GM23248 (cell line): ENCODE results near the gene VGLL3. TPM values are rescaled to one million over a fixed set of nuclear protein-coding genes. Genes with fewer than 3 reads are reported as not detected.
"Not testable (repeated sequence)": the region's sequence is repeated elsewhere in the genome, so short reads cannot be mapped to it uniquely, and the experiment has no call there.

Experiments used
- DNase-seq: peaks from one replicate; pipeline ENCODE4 v3.0.0-alpha.2; 2015
- H2AFZ ChIP-seq: fragments of 200-600 bp; sonication (generic); 2 replicates; pipeline ENCODE4 v1.6.1; 2016; ENCODE audit warnings: antibody characterized with exemption
- H3F3A ChIP-seq: fragments of 200-600 bp; sonication (generic); 2 replicates; pipeline ENCODE4 v1.6.1; 2016; ENCODE audit warnings: mild to moderate bottlenecking, antibody characterized with exemption, mixed run types; ENCODE audit not compliant: insufficient read depth
- H3K27ac ChIP-seq: fragments of 200-600 bp; sonication (generic); 2 replicates; pipeline ENCODE4 v1.5.1; 2016; ENCODE audit warnings: mild to moderate bottlenecking
- H3K27me3 ChIP-seq: fragments of 200-600 bp; sonication (generic); replicated peaks from 2 replicates; pipeline ENCODE4 v1.6.1; 2016; ENCODE audit warnings: mild to moderate bottlenecking; ENCODE audit not compliant: insufficient read depth
- H3K36me3 ChIP-seq: fragments of 200-600 bp; sonication (generic); 2 replicates; pipeline ENCODE4 v1.6.1; 2016; ENCODE audit warnings: low read depth, mild to moderate bottlenecking
- H3K4me1 ChIP-seq: fragments of 200-600 bp; sonication (generic); 2 replicates; pipeline ENCODE4 v1.6.1; 2016; ENCODE audit warnings: mild to moderate bottlenecking; ENCODE audit not compliant: insufficient read depth
- H3K4me2 ChIP-seq: fragments of 200-600 bp; sonication (generic); one replicate; pipeline ENCODE4 v1.6.1; 2016; ENCODE audit warnings: mild to moderate bottlenecking; ENCODE audit not compliant: unreplicated experiment
- H3K4me3 ChIP-seq: fragments of 200-600 bp; sonication (generic); 2 replicates; pipeline ENCODE4 v1.5.1; 2016; ENCODE audit warnings: mild to moderate bottlenecking
- H3K79me2 ChIP-seq: fragments of 200-600 bp; sonication (generic); 2 replicates; pipeline ENCODE4 v1.6.1; 2016; ENCODE audit warnings: mild to moderate bottlenecking; ENCODE audit not compliant: insufficient read depth
- H3K9ac ChIP-seq: fragments of 200-600 bp; sonication (generic); 2 replicates; pipeline ENCODE4 v1.6.1; 2016; ENCODE audit warnings: mild to moderate bottlenecking
- H3K9me2 ChIP-seq: fragments of 200-600 bp; sonication (generic); 2 replicates; pipeline ENCODE4 v1.6.1; 2016; ENCODE audit warnings: mixed run types, mild to moderate bottlenecking, moderate library complexity; ENCODE audit not compliant: insufficient read depth
- H3K9me3 ChIP-seq: fragments of 200-600 bp; sonication (generic); one replicate; pipeline ENCODE4 v1.6.1; 2017; ENCODE audit warnings: low read depth
- H4K20me1 ChIP-seq: fragments of 200-600 bp; sonication (generic); 2 replicates; pipeline ENCODE4 v1.6.0; 2016; ENCODE audit not compliant: insufficient read depth
- EZH2 ChIP-seq: fragments of 200-600 bp; sonication (generic); IDR thresholded peaks from 2 replicates; pipeline ENCODE4 v1.6.1; 2018; ENCODE audit warnings: antibody characterized with exemption, mild to moderate bottlenecking; ENCODE audit not compliant: insufficient read depth, poor library complexity, severe bottlenecking
- EZH2phosphoT487 ChIP-seq: fragments of 200-600 bp; sonication (generic); IDR thresholded peaks from 2 replicates; pipeline ENCODE4 v1.6.1; 2018; ENCODE audit warnings: antibody characterized with exemption, moderate library complexity, mild to moderate bottlenecking, low read depth; ENCODE audit not compliant: insufficient read depth
- WGBS, 2 experiments: methylation state at CpG; one replicate each; pipeline ENCODE4 v1.1.6; 2015 to 2017; ENCODE audit warnings: low lambda C conversion rate in 2 of 2, low coverage in 1 of 2; ENCODE audit errors: missing lambda C conversion rate in 2 of 2; 5-methylcytosine and 5-hydroxymethylcytosine counted together
- in situ Hi-C: fragments of 300-500 bp; cut with MboI; formaldehyde crosslinking; loops from 2 replicates; pipeline ENCODE4 v1.15.0; 2020
- polyA plus RNA-seq: library from polyadenylated mRNA; unstranded; fragments of >200 nt; fragmentation: Nextera tagmentation; extraction: Ambion mirVana; gene quantifications from 2 replicates; pipeline ENCODE4 v1.2.1, GENCODE V29; 2016
- total RNA-seq: library from RNA; depleted of rRNA; stranded (reverse); fragments of >200 nt; shearing (Covaris generic); gene quantifications from 2 replicates; pipeline ENCODE4 v1.2.3, GENCODE V29; 2014

VGLL3 gene
- total and polyA plus RNA-seq, 2 experiments from 2014 or later, result 85.4 to 213 TPM

DNA sequence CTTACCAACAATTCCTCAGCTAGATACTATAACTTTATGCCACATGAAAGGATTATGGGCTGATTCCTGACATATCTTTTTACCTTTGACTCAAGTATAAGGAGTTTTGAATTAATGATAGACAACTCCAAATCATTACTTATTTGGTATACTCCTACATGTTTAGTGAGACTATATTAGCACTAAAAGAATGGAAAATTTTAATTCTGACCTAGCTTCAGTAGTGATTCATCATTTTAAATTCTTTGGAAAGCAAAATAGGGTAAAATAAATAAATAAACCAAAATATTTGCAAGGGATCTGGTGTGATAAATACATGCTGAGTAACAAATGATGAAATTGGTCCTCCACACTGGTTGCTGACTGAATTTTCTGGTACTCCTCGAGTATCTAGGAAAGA, 42.3 kb upstream of the VGLL3 start:
- in situ Hi-C loops, result no loop called here
- TF ChIP-seq EZH2 (no peak), EZH2phosphoT487 (no peak)
- H3K27ac ChIP-seq, result no peak overlapping the region
- no peaks in the 10 kb centered on the region for H4K20me1 ChIP-seq
- H3K36me3 ChIP-seq, result no peaks in the 10 kb centered on the region
- H3K4me1 ChIP-seq, result no peaks in the 10 kb centered on the region
- no peak overlapping the region for H3K4me2 ChIP-seq
- H3F3A ChIP-seq, result no peaks in the 10 kb centered on the region
- no peaks in the 10 kb centered on the region for H3K27me3 ChIP-seq
- H3K79me2 ChIP-seq, result no peaks in the 10 kb centered on the region
- WGBS, 2 experiments, result 26 to 30% methylated on average over 1 of the region's 1 CpG
- no peak overlapping the region for H2AFZ ChIP-seq
- H3K9ac ChIP-seq, result no peak overlapping the region
- no peaks in the 10 kb centered on the region for H3K9me2 ChIP-seq
- DNase-seq, result peak; percentile 12
- no peaks in the 10 kb centered on the region for H3K9me3 ChIP-seq
- H3K4me3 ChIP-seq, result no peak overlapping the region

DNA sequence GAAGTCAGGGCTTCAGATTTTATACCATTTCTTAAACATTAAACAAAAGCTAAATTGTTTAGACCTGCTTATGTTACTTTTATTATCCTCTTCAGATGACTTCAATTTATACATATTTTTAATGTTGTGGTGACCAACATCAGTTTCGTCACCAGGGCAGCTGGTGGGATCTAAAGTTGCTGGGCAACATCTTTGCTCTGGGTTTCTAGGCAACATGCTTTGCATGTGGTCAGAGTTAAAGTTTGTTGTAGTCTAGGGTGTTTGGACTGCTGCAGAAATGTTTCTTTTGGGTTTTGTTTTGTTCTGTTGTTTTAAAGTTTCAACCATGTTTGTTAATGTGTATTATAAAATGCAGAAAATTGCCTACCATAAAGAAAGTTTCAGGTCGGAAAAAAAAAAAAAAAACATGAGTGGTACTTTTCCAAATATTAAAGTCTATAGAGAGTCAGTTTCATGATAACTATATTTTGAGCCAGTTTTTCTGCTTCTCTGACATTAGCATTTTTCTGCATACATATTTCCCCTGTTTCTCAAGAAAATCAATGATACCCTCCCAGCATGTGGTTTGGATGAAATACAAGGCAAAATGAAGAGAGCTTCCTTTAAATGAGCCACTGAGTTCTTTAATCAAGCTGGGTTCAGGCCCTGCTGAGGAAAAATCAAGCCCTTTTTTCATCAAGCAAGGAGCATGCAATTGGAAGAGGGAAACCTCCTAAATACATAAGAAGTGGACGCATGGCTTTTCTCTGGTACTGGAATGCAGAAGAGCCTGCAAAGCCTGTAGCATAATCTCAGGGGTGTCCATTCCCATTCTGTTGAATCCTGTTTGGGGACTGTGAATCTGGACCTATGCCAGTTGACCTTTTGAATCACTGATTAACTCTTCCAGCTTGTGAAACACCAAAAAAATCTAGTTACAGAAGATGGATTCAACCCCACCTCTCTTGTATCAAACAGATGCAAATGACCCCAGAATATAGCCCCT, 35.0 kb upstream of the VGLL3 start:
- Histone ChIP-seq H3K36me3 (no peaks in the 10 kb centered on the region), H3K4me1 (no peaks in the 10 kb centered on the region), H2AFZ (no peak overlapping the region), H3K9me3 (no peaks in the 10 kb centered on the region), H3K79me2 (no peaks in the 10 kb centered on the region), H3K4me3 (no peak overlapping the region), H3K27ac (no peak overlapping the region), H3K9ac (no peak overlapping the region), H3K27me3 (no peaks in the 10 kb centered on the region), H3K9me2 (no peaks in the 10 kb centered on the region), H3K4me2 (no peak overlapping the region), H3F3A (no peaks in the 10 kb centered on the region), H4K20me1 (no peaks in the 10 kb centered on the region)
- no peak for TF ChIP-seq EZH2
- TF ChIP-seq EZH2phosphoT487, result no peak
- 73 to 81% methylated on average over 3 of the region's 3 CpGs for WGBS, 2 experiments
- in situ Hi-C loops, result no loop called here
- peak; percentile 18 for DNase-seq

DNA sequence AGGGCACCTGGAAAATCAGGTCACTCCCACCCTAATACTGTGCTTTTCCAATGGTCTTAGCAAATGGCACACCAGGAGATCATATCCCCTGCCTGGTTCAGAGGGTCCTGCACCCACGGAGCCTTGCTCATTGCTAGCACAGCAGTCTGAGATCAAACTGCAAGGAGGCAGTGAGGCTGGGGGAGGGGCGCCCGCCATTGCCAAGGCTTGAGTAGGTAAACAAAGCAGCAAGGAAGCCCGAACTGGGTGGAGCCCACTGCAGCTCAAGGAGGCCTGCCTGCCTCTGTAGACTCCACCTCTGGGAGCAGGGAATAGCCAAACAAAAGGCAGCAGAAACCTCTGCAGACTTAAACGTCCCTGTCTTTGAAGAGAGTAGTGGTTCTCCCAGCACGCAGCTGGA, 26.4 kb upstream of the VGLL3 start:
- H3K79me2 ChIP-seq, H3K4me2 ChIP-seq, H3K4me3 ChIP-seq, H3K27ac ChIP-seq, H3K36me3 ChIP-seq, DNase-seq, H3K9ac ChIP-seq, H3K4me1 ChIP-seq, H3F3A ChIP-seq, H3K27me3 ChIP-seq, H3K9me2 ChIP-seq, in situ Hi-C loops, H3K9me3 ChIP-seq, H4K20me1 ChIP-seq, H2AFZ ChIP-seq: not testable (repeated sequence)
- 52 to 55% methylated on average over 6 of the region's 6 CpGs for WGBS, 2 experiments

DNA sequence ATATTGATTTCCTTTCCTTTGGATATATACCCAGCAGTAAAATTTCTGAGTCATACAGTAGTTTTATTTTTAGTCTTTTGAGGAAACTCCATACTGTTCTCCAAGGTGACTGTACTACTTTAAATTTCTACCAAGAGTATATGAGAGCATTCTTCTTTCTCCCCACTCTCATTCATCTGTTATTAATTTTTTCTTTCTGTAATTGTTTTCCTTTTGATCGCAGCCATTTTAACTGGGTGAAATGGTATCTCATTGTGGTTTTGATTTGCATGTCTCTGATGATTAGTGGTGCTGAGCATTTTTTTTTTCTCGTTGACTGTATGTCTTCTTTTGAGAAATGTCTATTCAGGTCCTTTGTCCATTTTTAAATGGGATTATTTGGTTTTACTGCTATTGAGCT, 18.3 kb upstream of the VGLL3 start:
- in situ Hi-C loops, result no loop called here
- Histone ChIP-seq H3K4me3 (no peak overlapping the region), H3K27ac (no peak overlapping the region), H3F3A (0 out of 2 replicates have a peak, but pooled peaks cover 7% of the 10 kb centered on the region), H3K9me2 (no peaks in the 10 kb centered on the region), H4K20me1 (no peaks in the 10 kb centered on the region), H3K27me3 (no peaks in the 10 kb centered on the region), H3K79me2 (no peaks in the 10 kb centered on the region), H3K4me1 (no peaks in the 10 kb centered on the region), H3K9ac (no peak overlapping the region), H3K4me2 (no peak overlapping the region), H3K9me3 (no peaks in the 10 kb centered on the region), H2AFZ (no peak overlapping the region), H3K36me3 (no peaks in the 10 kb centered on the region)
- 44 to 49% methylated on average over 2 of the region's 2 CpGs for WGBS, 2 experiments
- TF ChIP-seq EZH2phosphoT487 (no peak), EZH2 (no peak)
- DNase-seq, result no peak
